ENCODE results near the gene SGO2. TPM values are rescaled to one million over a fixed set of nuclear protein-coding genes. Genes with fewer than 3 reads are reported as not detected.

The SGO2 gene
- total RNA-seq, 4 donors from 2014 or later, result 2.2 to 10.7 (median 5.6) TPM

- intact Hi-C loops (cut with DNase I), result no loop called here
- Histone ChIP-seq H3K36me3 (no peaks in the 10 kb centered on the region), H3K9me3 (no peaks in the 10 kb centered on the region), H3K4me1 (peaks cover 3 to 16% (median 4%) of the 10 kb centered on the region in 3 donors), H3K4me3 (peak overlapping the region; percentile 39 to 67 (median 55)), H3K27ac (peak overlapping the region; percentile 60 to 85 (median 77)), H3K27me3 (no peaks in the 10 kb centered on the region)
- no peak for DNase-seq
- no peak for TF ChIP-seq CTCF (IDR thresholded peaks at IDR 0.05)
- no peak for TF ChIP-seq POLR2A (IDR thresholded peaks at IDR 0.05)
- WGBS, 2 donors, result 48 to 72% methylated on average over 2 to 8 of the region's 9 CpGs
Observed at GRCh38 chr2:200586644-200586975, 60.6 kb downstream of the SGO2 start.

- peak overlapping the region in 3 of 4 donors; percentile 51 to 67 (median 59) for H3K4me3 ChIP-seq
- no peak for DNase-seq
- peaks cover 3 to 16% (median 4%) of the 10 kb centered on the region in 3 donors for H3K4me1 ChIP-seq
- WGBS, 2 donors, result 90 to 100% methylated on average over 8 to 9 of the region's 9 CpGs
- no peaks in the 10 kb centered on the region for H3K9me3 ChIP-seq
- H3K27ac ChIP-seq, result peak overlapping the region in 3 of 4 donors; percentile 77 to 85 (median 77)
- intact Hi-C loops (cut with DNase I), result no loop called here
- H3K36me3 ChIP-seq, result no peaks in the 10 kb centered on the region
- no peaks in the 10 kb centered on the region for H3K27me3 ChIP-seq
- no peak for TF ChIP-seq POLR2A (IDR thresholded peaks at IDR 0.05)
- no peak for TF ChIP-seq CTCF (IDR thresholded peaks at IDR 0.05)
Observed at GRCh38 chr2:200587007-200587616, 61.1 kb downstream of the SGO2 start.

GRCh38 chr2:200588076-200588678 is 62.2 kb downstream of the SGO2 start:
- Histone ChIP-seq H3K4me1 (peaks cover 3 to 16% (median 4%) of the 10 kb centered on the region in 3 donors), H3K4me3 (peak overlapping the region in 1 of 4 donors; percentile 67), H3K9me3 (no peaks in the 10 kb centered on the region), H3K27me3 (no peaks in the 10 kb centered on the region), H3K27ac (peak overlapping the region in 1 of 4 donors; percentile 11), H3K36me3 (no peaks in the 10 kb centered on the region)
- 72 to 81% methylated on average over 4 of the region's 4 CpGs for WGBS, 2 donors
- intact Hi-C loops (cut with DNase I), result no loop called here
- no peak for DNase-seq
- TF ChIP-seq POLR2A (IDR thresholded peaks at IDR 0.05) (no peak), CTCF (IDR thresholded peaks at IDR 0.05) (no peak)

- Histone ChIP-seq H3K4me3 (no peak overlapping the region), H3K27ac (peak overlapping the region in 3 of 4 donors; percentile 62 to 71 (median 69)), H3K27me3 (no peaks in the 10 kb centered on the region), H3K36me3 (peaks cover 0 to under 1% (median 0%) of the 10 kb centered on the region in 3 donors), H3K9me3 (no peaks in the 10 kb centered on the region), H3K4me1 (peaks cover 3 to 14% (median 4%) of the 10 kb centered on the region in 3 donors)
- no peak for TF ChIP-seq POLR2A (IDR thresholded peaks at IDR 0.05)
- TF ChIP-seq CTCF (IDR thresholded peaks at IDR 0.05), result no peak
- intact Hi-C loops (cut with DNase I), result no loop called here
- DNase-seq, result no peak
Observed at GRCh38 chr2:200590090-200590489, 64.1 kb downstream of the SGO2 start.

GRCh38 chr2:200591308-200591707 is 65.3 kb downstream of the SGO2 start:
- no peak for TF ChIP-seq CTCF (IDR thresholded peaks at IDR 0.05)
- TF ChIP-seq POLR2A (IDR thresholded peaks at IDR 0.05), result no peak
- WGBS, 2 donors, result 80 to 81% methylated on average over 5 of the region's 5 CpGs
- intact Hi-C loops (cut with DNase I), result no loop called here
- no peak for DNase-seq
- H3K4me1 ChIP-seq, result peaks cover 0 to 2% (median 0%) of the 10 kb centered on the region in 3 donors
- H3K27ac ChIP-seq, result no peak overlapping the region
- H3K27me3 ChIP-seq, result no peaks in the 10 kb centered on the region
- H3K36me3 ChIP-seq, result peaks cover 0 to 7% (median 0%) of the 10 kb centered on the region in 3 donors
- H3K4me3 ChIP-seq, result no peak overlapping the region
- H3K9me3 ChIP-seq, result no peaks in the 10 kb centered on the region
